HG03060 (cell line): ENCODE measurements around the gene CCNL1.

Experiments used
- ATAC-seq: cut with Tn5 transposase; IDR thresholded peaks from one replicate; pipeline ENCODE4 v1.9.1; 2021; ENCODE audit warnings: low read depth, moderate number of reproducible peaks; ENCODE audit not compliant: unreplicated experiment

Gene CCNL1

GRCh38 chr3:157148196-157148889 is 11.6 kb downstream of the CCNL1 start:
- ATAC-seq = no peak

GRCh38 chr3:157147099-157147803 is 12.7 kb downstream of the CCNL1 start:
- no peak for ATAC-seq

DNA sequence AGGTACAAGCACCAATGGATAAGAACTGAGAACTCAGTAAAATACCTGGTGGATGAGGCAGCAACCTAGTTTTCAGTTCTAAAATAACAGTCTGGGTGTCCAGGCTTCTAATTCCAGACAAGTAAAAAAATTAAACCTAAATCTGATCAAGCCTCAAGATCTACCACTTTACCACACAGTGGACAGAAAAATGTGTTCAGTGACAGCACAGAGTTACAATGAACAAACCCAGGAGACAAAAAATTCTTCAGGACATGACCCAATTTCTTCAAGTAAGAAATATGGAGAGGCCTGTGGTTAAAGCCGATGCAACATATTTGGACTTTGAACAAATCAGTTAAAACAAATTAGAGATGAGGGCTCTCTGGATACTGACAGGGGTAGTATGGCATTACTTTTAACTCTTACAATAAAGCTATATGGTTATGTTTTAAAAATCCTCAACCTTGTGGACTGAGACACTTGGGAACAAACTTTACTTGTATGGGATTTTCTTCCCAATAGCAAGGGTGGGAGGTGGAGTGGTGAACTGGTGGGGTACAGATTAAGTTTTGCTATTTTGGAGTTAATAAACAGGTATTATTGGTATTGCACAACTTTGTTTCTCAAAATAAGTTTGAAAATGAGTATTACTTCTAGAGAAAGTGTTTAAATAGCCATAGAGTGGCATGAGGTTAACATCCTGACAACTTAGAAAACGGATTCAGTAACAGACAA is 14.2 kb downstream of the CCNL1 start:
- no peak for ATAC-seq

DNA sequence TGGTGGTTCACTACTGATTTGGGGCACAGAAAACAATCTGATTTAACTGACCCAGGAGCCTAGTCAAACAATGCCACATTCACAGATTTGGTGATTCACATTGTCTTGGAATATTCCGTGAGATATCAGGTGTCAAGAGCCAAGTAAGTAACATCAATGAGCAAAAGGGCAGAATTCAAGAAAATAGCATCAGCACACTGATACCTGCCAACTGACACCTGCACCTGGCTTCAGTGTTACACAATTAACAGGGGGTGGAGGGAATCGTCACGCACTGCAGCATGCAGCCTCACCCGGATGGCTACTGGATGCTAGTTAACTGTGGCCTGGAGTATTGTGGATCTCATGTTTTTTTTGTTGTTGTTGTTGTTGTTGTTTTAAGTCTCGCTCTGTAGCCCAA is 17.6 kb downstream of the CCNL1 start:
- ATAC-seq = no peak

GRCh38 chr3:157139938-157140534 is 19.9 kb downstream of the CCNL1 start:
- no peak for ATAC-seq

GRCh38 chr3:157136647-157137387 is 23.1 kb downstream of the CCNL1 start:
- no peak for ATAC-seq

GRCh38 chr3:157135671-157136396 is 24.1 kb downstream of the CCNL1 start:
- ATAC-seq = no peak

DNA sequence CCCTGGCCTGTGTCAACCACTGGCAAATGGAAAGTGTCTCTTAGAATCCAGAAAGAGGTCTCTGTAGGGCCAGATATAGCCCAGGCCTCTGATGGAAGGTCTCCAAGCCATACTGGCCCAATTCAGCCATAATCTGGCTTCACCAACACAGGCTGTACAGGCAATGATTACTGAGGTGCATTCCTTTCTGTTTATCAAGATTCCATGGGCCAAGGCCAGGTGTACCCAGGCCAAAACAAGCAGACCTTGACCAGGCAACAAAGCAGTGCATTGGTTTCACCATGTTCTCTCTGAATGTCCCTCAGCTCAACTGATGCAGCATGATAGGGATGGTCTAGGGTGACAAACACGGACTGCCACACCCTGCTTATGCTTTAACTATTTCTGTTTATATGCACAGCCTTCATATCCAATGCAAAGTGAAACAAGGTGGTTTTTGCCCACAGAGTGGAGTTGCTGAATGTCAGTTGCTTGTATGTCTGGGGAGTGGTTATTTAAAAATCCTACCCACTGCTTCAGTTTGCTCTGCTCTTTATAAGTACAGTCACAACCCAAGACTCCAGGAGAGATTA is 25.2 kb downstream of the CCNL1 start:
- ATAC-seq = no peak

GRCh38 chr3:157133434-157134320 is 26.3 kb downstream of the CCNL1 start:
- no peak for ATAC-seq

- no peak for ATAC-seq
Measured at GRCh38 chr3:157132936-157133335, 27.0 kb downstream of the CCNL1 start.

- no peak for ATAC-seq
Measured at GRCh38 chr3:157132341-157132740, 27.6 kb downstream of the CCNL1 start.

DNA sequence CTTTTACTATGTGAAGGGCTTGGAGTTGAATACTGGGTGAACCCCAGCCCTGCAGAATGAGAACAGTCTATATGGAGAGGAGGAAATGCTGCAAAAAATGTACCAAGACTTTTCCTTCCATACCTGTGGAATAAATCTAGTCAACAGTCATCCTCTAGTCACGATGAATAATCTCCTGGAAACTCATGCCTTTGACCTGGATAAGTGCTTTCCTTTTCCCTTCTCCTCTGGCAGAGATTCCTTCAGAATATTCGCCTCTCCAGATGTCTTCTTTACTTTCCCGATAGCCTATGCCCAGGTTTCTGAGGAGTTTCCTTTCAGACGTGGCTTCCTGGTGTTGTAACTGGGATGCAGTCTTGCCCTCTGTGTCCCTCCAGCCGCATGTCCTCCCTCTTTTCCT is 28.1 kb downstream of the CCNL1 start:
- ATAC-seq = no peak

GRCh38 chr3:157130467-157131251 is 29.3 kb downstream of the CCNL1 start:
- ATAC-seq = no peak

- no peak for ATAC-seq
Measured at GRCh38 chr3:157129803-157130466, 30.0 kb downstream of the CCNL1 start.

DNA sequence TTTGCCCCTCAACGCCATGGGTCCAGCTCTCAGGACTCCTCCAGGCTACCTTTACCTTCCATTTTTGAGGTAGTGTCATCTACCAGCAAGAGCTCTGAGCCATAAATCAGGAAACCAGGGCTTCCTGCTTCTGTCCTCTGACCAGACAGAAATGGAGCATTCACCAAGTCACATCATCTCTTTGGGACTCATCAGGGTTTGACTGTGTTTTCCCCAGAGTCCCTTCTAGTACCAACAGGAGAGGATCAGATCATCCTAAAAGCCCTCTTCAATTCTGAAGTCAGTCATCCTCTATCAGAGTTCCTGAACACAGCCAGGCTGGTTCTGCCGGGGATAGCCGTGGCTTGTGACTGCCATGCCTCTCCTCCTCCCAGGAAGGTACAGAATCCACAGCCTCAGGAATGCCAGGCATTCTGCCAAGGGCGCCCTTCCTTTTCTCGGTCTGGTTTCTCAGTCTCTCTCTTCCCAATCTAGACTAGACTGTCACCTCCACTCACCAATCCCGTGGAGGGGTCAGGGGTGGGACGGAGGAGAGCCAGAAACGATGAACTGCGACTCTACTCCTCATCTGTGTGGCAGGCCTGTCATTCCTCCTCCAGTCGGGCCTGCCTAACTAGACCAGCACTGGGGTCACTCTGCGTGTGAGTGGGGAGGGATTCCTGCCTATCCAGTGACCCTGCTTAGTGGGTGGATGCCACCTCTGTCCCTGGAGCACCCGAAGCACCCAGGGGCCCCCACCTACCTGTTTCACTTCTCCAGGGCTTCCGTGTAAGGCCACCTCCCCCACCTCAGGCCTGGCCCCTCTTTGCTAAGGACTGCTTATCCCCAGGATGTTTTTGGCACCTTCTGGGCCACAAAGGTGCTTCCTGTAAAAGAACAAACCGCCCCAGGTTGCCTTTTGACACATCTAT is 30.9 kb downstream of the CCNL1 start:
- ATAC-seq = no peak
